Glutamatergic neuron (in vitro differentiated cells): ENCODE results near the gene AGER. TPM values are rescaled to one million over a fixed set of nuclear protein-coding genes. Genes with fewer than 3 reads are reported as not detected.
A peak's percentile ranks its signal among the peaks of the same experiment; 100 is the strongest.

Experiments used
- DNase-seq: peaks from one replicate; pipeline ENCODE4 v3.0.0; 2022
- H3K27ac Mint-ChIP-seq: one replicate; pipeline ENCODE4 v1.8.0; 2020; ENCODE audit warnings: mild to moderate bottlenecking, mixed read lengths, inconsistent platforms; ENCODE audit not compliant: unreplicated experiment
- H3K27me3 Mint-ChIP-seq: one replicate; pipeline ENCODE4 v1.8.0; 2020; ENCODE audit warnings: mild to moderate bottlenecking, moderate library complexity, mixed read lengths, inconsistent platforms; ENCODE audit not compliant: unreplicated experiment
- H3K36me3 Mint-ChIP-seq: one replicate; pipeline ENCODE4 v1.8.0; 2020; ENCODE audit warnings: mild to moderate bottlenecking, mixed read lengths, inconsistent platforms; ENCODE audit not compliant: unreplicated experiment
- H3K4me1 Mint-ChIP-seq: one replicate; pipeline ENCODE4 v1.8.0; 2020; ENCODE audit warnings: mild to moderate bottlenecking, low read depth, mixed read lengths, inconsistent platforms; ENCODE audit not compliant: unreplicated experiment
- H3K4me3 Mint-ChIP-seq: one replicate; pipeline ENCODE4 v1.8.0; 2020; ENCODE audit warnings: mild to moderate bottlenecking, mixed read lengths, inconsistent platforms; ENCODE audit not compliant: unreplicated experiment
- H3K9me3 Mint-ChIP-seq: one replicate; pipeline ENCODE4 v1.8.0; 2020; ENCODE audit warnings: mild to moderate bottlenecking, moderate library complexity, mixed read lengths, inconsistent platforms; ENCODE audit not compliant: unreplicated experiment
- CTCF ChIP-seq: fragments of 200-600 bp; sonication (generic); IDR thresholded peaks from one replicate; pipeline ENCODE4 v1.5.0; 2021; ENCODE audit not compliant: partially characterized antibody, unreplicated experiment
- total RNA-seq: library from RNA; stranded (reverse); fragmentation: NEBNext Ultra II Directional; extraction: Animal tissue kit (Norgen Biotek cat#: 25700); gene quantifications from one replicate; pipeline ENCODE4 v1.2.1, GENCODE V29; 2021; ENCODE audit not compliant: unreplicated experiment

AGER gene
- total RNA-seq, 1 donor from 2014 or later: 13.2 TPM

DNA sequence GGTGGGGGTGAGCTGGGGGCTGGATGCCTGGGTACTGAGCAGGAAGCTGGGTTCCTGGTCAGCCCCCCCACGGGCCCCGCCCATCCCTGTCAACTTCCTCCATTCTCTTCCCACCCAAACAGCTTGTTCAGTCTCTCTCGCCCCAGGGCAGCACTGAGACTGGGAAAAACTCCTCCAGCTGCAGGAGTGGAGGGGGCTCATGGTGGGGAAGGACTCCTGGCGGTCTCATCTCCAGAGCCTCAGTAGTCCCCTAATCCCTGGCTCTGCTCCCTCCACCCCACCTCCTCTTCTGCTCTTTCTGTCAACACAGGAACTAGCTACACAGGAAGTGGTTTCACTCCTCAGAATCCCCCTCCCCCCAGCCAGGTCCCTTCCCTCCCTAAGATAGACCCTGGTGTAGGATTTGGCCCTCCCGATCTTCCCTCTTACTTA lies 8.6 kb upstream of the AGER start, which contains the start of gene GPSM3:
Gene GPSM3 (minus strand): TSS at position 36 of the 432 bp plus-strand sequence. CDS start 130 bp downstream, outside the sequence.
- H3K4me3 Mint-ChIP-seq: peak within 1 kb of the TSS; percentile 12
- H3K9me3 Mint-ChIP-seq: peaks cover 21% of the 10 kb centered on the region
- H3K4me1 Mint-ChIP-seq: peaks cover 17% of the 10 kb centered on the region

DNA sequence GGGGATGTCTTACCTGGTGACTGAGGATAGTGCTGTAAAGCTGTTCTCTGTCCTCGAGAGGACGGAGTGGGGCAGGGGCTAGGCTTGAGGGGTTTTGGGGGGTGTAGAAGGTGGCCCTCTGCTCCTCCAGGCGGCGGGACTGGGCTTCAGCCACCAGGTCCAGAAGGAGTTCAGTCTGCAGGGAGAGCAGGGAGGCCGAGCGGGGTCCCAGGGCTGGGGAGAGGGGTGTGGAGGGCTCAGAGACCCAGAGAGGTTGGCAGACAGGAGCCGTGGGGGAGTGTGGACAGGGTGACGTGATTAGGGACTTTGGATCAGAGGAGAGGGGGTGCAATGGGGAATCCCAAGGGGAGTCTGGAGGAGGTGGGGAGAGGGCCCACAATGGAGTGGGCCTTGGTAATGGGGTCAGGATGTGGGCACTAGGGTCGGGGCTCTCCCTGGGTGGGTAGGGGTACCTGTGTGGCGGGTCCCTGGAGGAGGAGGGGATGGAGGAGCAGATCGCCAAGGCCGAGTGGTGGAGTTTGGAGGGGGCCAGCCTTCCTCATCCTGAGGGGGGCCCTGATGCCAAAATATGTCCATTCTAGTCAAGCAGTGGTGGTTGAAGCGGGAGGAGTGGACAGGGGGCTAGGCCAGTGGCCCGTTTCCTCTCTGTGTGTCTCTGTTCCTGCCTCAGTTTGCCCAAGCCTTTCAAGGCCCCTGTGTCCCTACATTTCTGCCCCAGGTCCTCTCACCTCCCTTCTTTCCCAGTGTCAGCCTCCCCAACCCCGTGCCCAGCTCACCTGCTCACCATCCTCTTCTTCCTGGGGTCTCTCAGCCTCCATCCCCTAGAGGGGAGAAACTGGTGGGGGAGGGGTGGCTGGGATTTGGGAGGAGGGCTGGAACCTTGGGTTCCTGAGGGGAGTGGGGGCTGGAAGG lies 7.9 kb upstream of the AGER start:
- H3K4me3 Mint-ChIP-seq: no peak overlapping the region
- DNase-seq: no peak
- H3K27ac Mint-ChIP-seq: peak overlapping the region; percentile 59
- no peak for TF ChIP-seq CTCF
- H3K4me1 Mint-ChIP-seq: peaks cover 18% of the 10 kb centered on the region
- peaks cover 20% of the 10 kb centered on the region for H3K9me3 Mint-ChIP-seq
- H3K27me3 Mint-ChIP-seq: peaks cover 15% of the 10 kb centered on the region
- H3K36me3 Mint-ChIP-seq: no peaks in the 10 kb centered on the region

More for the DNA sequence above, 8.6 kb upstream of the AGER start, which contains the start of gene GPSM3:
- Mint-ChIP-seq H3K27ac (peak within 1 kb of the TSS; percentile 59), H3K27me3 (peaks cover 11% of the 10 kb centered on the region), H3K36me3 (no peaks in the 10 kb centered on the region)
- TF ChIP-seq CTCF: no peak
- DNase-seq: no peak

DNA sequence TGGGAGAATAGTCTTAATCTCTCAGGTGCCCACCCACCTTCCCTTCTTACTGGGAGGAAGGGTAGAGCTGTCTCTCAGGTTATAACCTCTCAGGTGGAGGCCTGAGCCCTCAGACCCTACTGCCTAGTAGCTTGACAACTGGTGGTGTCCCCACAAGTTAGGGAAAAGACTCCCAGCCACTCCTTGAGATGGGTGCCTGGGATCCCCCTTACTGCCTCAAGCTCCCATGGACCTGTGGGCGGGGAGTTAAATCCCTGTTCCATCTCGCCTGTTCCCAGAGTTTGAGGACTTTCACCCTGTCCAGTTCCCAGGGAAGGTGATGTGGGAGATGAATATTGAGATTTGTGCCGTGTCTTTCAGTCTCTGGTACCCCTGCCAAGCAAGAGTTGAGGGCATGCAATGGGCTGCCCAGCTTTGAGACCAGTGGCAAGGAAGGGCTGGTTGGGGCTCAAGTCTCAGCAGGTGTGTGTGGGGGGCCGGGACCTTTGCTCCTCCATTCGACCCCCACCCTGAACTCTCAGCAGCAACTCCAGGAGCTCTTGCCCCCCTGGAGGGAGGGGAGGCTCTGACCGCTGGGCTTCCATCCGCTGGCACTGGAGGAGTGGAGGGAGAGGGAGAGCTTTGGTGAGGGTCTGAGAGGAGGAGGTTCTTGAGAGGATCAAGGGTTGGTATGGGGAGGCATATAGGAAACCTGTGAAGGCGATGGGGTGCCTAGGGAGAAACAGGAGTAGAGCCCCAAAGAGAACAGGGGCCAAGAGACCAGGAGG lies 7.0 kb upstream of the AGER start:
- no peaks in the 10 kb centered on the region for H3K36me3 Mint-ChIP-seq
- H3K27me3 Mint-ChIP-seq: peaks cover 11% of the 10 kb centered on the region
- H3K4me3 Mint-ChIP-seq: no peak overlapping the region
- peaks cover 18% of the 10 kb centered on the region for H3K4me1 Mint-ChIP-seq
- no peak for TF ChIP-seq CTCF
- H3K9me3 Mint-ChIP-seq: peaks cover 17% of the 10 kb centered on the region
- no peak overlapping the region for H3K27ac Mint-ChIP-seq
- no peak for DNase-seq

- no peak for TF ChIP-seq CTCF
- Mint-ChIP-seq H3K4me1 (peaks cover 18% of the 10 kb centered on the region), H3K4me3 (peak within 1 kb of the TSS; percentile 90), H3K36me3 (no peaks in the 10 kb centered on the region), H3K27ac (peak within 1 kb of the TSS; percentile 94), H3K27me3 (peaks cover 10% of the 10 kb centered on the region), H3K9me3 (peaks cover 13% of the 10 kb centered on the region)
- peak; percentile 78 for DNase-seq
These were observed 6.2 kb upstream of the AGER start, which contains the start of gene PBX2 for GRCh38 chr6:32190054-32190851. Gene PBX2 (minus strand): TSS chr6:32190202. CDS start chr6:32189915, 287 bp downstream.
